Activated T-cell treated with anti-CD3 and anti-CD28 coated beads, Interleukin-2, amount 50 U/mL, for 72 hours (primary cell): ENCODE data around the gene MINAR1. TPM values are rescaled to one million over a fixed set of nuclear protein-coding genes. Genes with fewer than 3 reads are reported as not detected.

Source experiments
- ATAC-seq, 2 donors: fragments of 150-1000 bp; cut with Tn5 transposase; replicated peaks in 1 of 2; 2 replicates each; pipeline ENCODE4 v1.10.0; 2021; ENCODE audit warnings: moderate library complexity in 2 of 2, mild to moderate bottlenecking in 1 of 2
- DNase-seq, 2 donors: peaks; one replicate each; pipeline ENCODE4 v3.0.0; 2021 to 2022; ENCODE audit warnings: mixed read lengths in 1 of 2
- H3K27ac Mint-ChIP-seq: one replicate; pipeline ENCODE4 v1.8.0; 2022; ENCODE audit warnings: mild to moderate bottlenecking, moderate library complexity, mixed read lengths
- H3K27me3 Mint-ChIP-seq: one replicate; pipeline ENCODE4 v1.8.0; 2022; ENCODE audit warnings: low read depth, mixed read lengths
- H3K36me3 Mint-ChIP-seq, 2 donors: one replicate each; pipeline ENCODE4 v1.8.0; 2022; ENCODE audit warnings: mixed read lengths in 2 of 2, mild to moderate bottlenecking in 1 of 2; ENCODE audit not compliant: insufficient read depth in 2 of 2
- H3K4me1 Mint-ChIP-seq: one replicate; pipeline ENCODE4 v1.8.0; 2022; ENCODE audit warnings: low read depth, mixed read lengths
- H3K4me3 Mint-ChIP-seq, 2 donors: one replicate each; pipeline ENCODE4 v1.8.0; 2022; ENCODE audit warnings: mild to moderate bottlenecking in 2 of 2, mixed read lengths in 2 of 2, moderate library complexity in 2 of 2
- H3K9me3 Mint-ChIP-seq, 2 donors: one replicate each; pipeline ENCODE4 v1.8.0; 2022; ENCODE audit warnings: mixed read lengths in 2 of 2
- total RNA-seq, 2 donors: library from RNA; stranded (reverse); gene quantifications; one replicate each; pipeline ENCODE4 v1.2.3, GENCODE V29; 2022

The MINAR1 gene
- total RNA-seq, 2 donors from 2014 or later: 0.37 to 0.62 TPM

DNA sequence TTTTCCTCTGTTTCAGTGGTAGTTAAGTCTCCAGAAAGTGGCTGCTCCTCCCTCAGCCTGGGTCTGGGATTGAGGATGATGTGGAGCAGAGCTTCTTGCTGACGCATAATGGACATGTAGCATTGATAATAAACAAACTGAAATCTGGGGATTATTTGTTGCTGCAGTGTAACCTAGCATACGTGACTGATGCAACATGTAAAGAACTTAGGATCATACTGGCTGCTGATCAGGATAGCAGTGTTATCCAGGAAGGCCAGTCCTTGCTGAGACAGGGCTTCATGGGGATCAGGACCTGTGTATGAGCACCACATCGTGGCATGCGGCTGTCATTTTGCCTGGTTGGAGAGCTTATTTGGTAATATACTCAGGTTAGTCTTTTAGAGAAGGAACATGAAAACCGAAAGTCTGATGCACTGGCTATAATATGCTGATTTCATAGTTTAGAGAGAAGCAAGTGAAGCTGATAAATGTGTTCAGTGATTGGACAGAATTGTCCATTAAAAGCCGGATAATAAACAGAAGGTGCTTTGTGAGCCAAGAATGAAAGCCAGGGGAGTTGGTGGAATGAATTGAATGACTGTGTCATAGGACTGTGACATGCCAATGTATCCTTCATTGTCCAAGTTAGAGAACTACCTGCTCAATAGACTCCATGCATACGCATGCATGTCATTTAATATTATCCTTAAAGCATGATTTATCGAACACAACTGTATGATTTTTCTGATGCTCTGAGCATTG lies 4.1 kb downstream of the MINAR1 start:
- Mint-ChIP-seq H3K36me3 (peaks cover 0 to 2% of the 10 kb centered on the region in 2 donors), H3K4me1 (peaks cover 3% of the 10 kb centered on the region), H3K4me3 (no peak overlapping the region), H3K9me3 (peaks cover 0 to 5% of the 10 kb centered on the region in 2 donors), H3K27me3 (peaks cover 30% of the 10 kb centered on the region), H3K27ac (no peak overlapping the region)
- ATAC-seq (no peak), DNase-seq (no peak)

DNA sequence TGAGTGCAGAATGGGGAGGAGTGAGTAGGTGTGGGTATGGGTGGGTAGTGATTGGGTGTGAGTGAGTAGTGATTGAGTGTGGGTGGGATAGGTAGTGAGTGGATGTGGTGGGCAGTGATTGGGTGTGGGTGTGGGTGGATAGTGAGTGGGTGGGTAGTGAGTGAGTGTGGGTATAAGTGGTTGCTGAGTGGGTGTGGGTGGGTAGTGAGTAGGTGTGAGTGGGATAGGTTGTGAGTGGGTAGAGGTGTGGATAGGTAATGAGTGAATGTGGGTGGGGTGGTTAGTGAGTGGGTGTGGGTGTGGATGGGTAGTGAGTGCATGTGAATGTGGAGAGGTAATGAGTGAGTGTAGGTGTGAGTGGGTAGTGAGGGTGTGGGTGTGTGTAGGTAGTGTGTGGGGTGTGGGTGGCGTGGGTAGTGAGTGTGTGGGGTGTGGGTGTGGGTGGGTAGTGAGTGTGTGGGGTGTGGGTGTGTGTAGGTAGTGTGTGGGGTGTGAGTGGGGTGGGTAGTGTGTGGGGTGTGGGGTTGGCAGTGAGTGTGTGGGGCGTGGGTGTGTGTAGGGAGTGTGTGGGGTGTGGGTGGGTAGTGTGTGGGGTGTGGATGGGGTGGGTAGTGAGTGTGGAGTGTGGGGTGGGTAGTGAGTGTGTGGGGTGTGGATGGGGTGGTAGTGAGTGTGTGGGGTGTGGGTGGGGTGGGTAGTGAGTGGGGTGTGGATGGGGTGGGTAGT lies 5.3 kb downstream of the MINAR1 start:
- H3K4me1 Mint-ChIP-seq: no peaks in the 10 kb centered on the region
- no peak overlapping the region for H3K4me3 Mint-ChIP-seq
- peaks cover 25% of the 10 kb centered on the region for H3K27me3 Mint-ChIP-seq
- ATAC-seq (no peak), DNase-seq (no peak)
- H3K27ac Mint-ChIP-seq: no peak overlapping the region
- H3K36me3 Mint-ChIP-seq: peaks cover 0 to 2% of the 10 kb centered on the region in 2 donors
- peaks cover 0 to 5% of the 10 kb centered on the region in 2 donors for H3K9me3 Mint-ChIP-seq

DNA sequence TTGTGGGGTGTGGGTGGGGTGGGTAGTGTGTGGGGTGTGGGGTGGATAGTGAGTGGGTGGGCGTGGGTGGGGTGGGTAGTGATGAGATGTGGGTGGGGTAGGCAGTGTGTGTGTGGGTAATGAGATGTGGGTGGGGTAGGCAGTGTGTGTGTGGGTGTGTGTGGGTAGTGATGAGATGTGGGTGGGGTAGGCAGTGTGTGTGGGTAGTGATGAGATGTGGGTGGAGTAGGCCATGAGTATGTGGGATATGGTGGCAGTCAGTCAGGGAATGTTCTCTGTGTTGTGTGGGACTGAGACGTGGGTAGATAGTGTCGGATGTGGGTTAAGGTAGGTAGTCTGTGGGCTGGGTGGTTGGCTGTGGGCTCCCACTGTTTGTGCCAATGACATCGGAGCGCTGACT lies 7.1 kb downstream of the MINAR1 start:
- Mint-ChIP-seq H3K36me3 (peaks cover 0 to 2% of the 10 kb centered on the region in 2 donors), H3K4me3 (no peak overlapping the region), H3K27me3 (peaks cover 7% of the 10 kb centered on the region), H3K4me1 (no peaks in the 10 kb centered on the region), H3K9me3 (peaks cover 0 to 5% of the 10 kb centered on the region in 2 donors), H3K27ac (no peak overlapping the region)
- no peak for ATAC-seq
- no peak for DNase-seq

DNA sequence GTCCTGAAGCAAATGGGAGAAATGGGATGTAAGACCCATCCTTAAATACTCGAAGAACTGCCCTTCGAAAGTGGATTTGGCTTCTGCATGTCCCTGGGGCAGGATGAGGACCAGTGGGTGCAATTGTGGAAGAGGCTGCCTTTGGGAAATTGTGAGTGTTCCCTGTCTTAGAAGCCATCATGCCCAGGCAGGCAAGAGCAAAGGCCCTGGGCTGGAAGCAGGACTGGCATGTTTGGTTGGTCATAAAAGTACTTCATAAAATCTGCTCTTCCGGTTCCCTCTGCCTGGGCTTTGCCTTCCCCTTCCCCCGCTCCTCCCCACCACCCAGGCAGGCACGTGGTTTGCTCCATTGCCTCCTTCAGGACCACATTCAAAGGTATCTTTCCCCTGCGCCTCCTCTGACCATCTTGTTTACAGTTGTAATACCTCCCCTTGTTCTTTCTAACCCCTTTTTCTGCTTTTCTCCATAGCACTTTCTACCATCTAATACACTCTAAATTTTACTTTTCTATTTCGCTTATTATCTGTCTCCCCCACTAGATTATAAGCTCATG lies 8.3 kb downstream of the MINAR1 start:
- H3K4me1 Mint-ChIP-seq: no peaks in the 10 kb centered on the region
- H3K4me3 Mint-ChIP-seq: no peak overlapping the region
- peaks cover 0 to 2% of the 10 kb centered on the region in 2 donors for H3K36me3 Mint-ChIP-seq
- ATAC-seq (no peak), DNase-seq (no peak)
- H3K27me3 Mint-ChIP-seq: no peaks in the 10 kb centered on the region
- H3K27ac Mint-ChIP-seq: no peak overlapping the region
- H3K9me3 Mint-ChIP-seq: peaks cover 0 to 5% of the 10 kb centered on the region in 2 donors

DNA sequence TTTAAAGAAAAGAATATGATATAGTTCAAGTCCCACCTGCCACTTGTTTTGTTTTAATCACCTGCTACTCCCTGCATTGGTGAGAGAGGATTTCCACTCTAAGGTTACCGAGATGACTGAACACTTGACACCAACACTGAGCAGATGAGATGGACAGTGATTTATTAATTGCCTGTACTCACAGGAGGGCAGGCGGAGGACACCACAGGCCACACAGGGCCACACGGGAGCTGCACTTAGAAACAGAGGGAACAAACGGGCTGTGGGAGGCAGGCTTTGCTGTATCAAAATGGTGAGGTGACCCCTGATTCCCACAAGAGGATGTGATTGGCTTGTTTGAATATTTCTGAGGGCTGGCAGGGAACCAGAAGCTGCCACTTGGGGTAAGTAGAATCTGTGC lies 10.8 kb downstream of the MINAR1 start:
- no peak for ATAC-seq

DNA sequence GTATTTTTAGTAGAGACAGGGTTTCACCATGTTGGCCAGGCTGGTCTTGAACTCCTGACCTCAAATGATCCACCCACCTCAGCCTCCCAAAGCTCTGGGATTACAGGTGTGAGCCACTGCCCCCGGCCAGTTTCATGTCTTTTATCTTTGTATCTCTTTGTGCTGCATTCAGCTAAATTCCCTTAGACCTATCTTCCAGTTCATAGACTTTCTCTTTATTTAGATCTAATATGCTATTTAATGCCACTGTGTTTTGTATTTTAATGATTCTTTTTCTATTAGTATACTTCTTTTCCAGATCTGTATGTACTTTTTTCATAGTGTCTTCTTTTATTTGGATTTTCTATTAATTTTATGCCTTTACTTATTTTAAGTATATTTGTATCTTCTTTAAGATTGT lies 14.9 kb downstream of the MINAR1 start:
- no peak for ATAC-seq
- peaks cover 7% of the 10 kb centered on the region for H3K27me3 Mint-ChIP-seq
- DNase-seq: no peak
- no peak overlapping the region for H3K4me3 Mint-ChIP-seq
- peaks cover 0 to 3% of the 10 kb centered on the region in 2 donors for H3K36me3 Mint-ChIP-seq
- H3K27ac Mint-ChIP-seq: no peak overlapping the region
- peaks cover 0 to 2% of the 10 kb centered on the region in 2 donors for H3K9me3 Mint-ChIP-seq
- no peaks in the 10 kb centered on the region for H3K4me1 Mint-ChIP-seq

More for the DNA sequence above, 10.8 kb downstream of the MINAR1 start:
- H3K27me3 Mint-ChIP-seq: no peaks in the 10 kb centered on the region
- peaks cover 0 to 2% of the 10 kb centered on the region in 2 donors for H3K9me3 Mint-ChIP-seq
- H3K27ac Mint-ChIP-seq: no peak overlapping the region
- H3K36me3 Mint-ChIP-seq: peaks cover 0 to 3% of the 10 kb centered on the region in 2 donors
- no peak overlapping the region for H3K4me3 Mint-ChIP-seq
- no peak for DNase-seq
- no peaks in the 10 kb centered on the region for H3K4me1 Mint-ChIP-seq

DNA sequence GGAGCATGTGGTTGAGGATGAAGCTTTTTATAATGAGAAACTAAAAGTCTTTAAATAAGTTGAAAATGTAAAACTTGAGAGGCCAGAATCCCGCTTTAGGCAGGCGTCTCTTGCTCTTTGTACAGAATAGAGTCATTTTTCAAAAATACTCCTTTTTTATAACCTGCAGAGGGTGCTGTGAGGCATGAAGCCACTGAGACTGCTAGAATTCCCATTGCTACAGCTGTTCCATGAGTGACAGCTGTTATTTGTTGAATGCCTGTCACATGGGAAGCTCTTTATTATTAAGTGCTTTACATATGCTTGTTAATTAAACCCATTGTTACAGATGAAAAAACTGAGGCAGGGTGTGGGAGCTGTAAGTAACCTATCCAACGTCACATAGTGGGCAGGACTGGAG lies 18.5 kb downstream of the MINAR1 start:
- no peak for ATAC-seq
- peaks cover 7% of the 10 kb centered on the region for H3K27me3 Mint-ChIP-seq

DNA sequence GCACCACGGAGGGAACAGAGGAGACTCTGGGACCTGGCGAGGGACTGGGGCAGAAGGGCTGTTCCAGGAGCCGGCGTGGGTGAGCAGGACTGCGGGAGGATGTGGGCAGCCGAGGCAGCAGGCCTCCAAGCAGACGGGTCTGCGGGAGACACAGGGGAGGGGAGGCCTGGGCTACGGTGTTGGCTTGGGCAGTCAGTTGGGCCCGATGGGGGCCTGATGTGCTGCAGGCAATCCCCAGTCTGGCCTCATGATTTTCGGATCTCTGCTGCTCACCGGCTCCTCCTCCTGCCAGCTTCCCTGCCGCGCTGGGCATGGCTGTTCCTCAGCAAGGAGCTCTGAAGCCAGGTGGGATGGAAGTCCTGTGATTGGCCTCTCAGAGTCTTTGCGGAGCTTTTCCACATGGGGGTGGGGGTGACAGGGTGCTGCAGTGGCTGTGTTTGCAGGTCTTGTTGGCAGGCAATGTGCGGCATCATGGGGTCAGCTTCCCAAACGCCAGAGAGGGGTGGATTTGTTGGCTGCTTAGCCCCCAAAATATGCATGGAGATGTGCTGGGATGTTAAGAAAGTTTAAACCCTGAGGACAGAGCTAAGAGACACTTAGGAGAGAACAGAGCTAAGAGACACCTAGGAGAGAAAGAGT lies 19.3 kb downstream of the MINAR1 start:
- Mint-ChIP-seq H3K27ac (no peak overlapping the region), H3K4me1 (no peaks in the 10 kb centered on the region), H3K4me3 (no peak overlapping the region), H3K27me3 (peaks cover 7% of the 10 kb centered on the region), H3K36me3 (no peaks in the 10 kb centered on the region), H3K9me3 (peaks cover 0 to 2% of the 10 kb centered on the region in 2 donors)
- ATAC-seq: no peak
- no peak for DNase-seq

More for the DNA sequence above, 18.5 kb downstream of the MINAR1 start:
- H3K4me1 Mint-ChIP-seq: no peaks in the 10 kb centered on the region
- no peak for DNase-seq
- peaks cover 0 to 3% of the 10 kb centered on the region in 2 donors for H3K36me3 Mint-ChIP-seq
- H3K4me3 Mint-ChIP-seq: no peak overlapping the region
- peaks cover 0 to 2% of the 10 kb centered on the region in 2 donors for H3K9me3 Mint-ChIP-seq
- no peak overlapping the region for H3K27ac Mint-ChIP-seq

DNA sequence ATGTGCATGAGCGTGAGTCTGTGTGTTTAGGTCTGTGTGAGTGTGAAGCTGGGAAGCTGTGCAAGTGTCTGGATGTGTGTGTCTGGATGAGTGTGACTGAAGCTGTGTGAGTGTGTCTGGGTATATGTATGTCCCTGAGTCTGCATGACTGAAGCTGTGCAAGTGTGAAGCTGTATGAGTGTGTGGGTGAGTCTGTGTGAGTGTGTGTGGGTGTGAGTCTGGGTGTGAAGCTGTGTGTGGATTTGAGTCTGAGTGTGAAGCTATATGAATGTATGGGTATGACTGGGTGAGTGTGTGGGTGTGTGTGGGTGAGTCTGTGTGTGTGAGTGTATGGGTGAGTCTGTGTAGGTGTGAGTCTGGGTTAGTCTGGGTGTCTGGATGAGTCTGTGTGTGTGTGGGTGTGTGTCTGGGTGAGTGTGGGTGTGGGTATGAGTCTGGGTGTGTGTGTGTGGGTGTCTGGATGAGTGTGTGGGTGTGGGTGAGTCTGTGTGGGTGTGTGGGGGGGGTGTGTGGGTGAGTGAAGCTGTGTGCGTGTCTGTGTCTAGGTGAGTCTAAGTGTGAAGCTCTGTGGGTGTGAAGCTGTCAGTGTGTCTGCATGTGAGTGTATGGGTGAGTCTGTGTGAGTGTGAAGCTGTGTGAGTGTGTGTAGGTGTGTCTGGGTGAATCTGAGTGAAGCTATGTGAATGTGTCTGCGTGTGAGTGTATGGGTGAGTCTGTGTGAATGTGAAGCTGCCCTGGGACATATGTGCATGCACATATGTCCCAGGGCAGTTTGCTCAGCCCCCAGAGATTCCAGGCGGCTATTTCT lies 20.3 kb downstream of the MINAR1 start:
- Mint-ChIP-seq H3K27ac (no peak overlapping the region), H3K4me1 (no peaks in the 10 kb centered on the region), H3K36me3 (no peaks in the 10 kb centered on the region), H3K4me3 (no peak overlapping the region), H3K27me3 (peaks cover 7% of the 10 kb centered on the region), H3K9me3 (no peaks in the 10 kb centered on the region)
- DNase-seq: no peak
- ATAC-seq: no peak

DNA sequence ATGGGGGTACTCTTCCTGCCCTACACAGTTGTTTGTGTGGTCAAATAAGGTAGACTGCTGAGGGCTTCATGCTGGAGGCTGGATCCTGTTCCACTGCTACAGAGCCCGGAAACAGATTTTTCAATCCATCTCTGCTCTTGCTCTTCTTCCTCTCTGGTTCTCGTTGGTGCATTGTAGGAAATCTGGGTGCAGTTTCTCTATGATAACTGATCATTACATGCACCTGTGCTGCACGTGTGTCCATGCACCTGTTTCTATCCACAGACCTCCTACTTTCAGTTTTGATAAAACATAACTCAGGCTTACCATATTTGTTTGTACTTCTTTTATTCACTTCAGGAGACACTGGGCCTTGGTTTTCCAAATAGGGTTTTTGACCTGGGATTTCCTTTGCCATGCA lies 21.3 kb downstream of the MINAR1 start:
- Mint-ChIP-seq H3K27me3 (peaks cover 7% of the 10 kb centered on the region), H3K36me3 (no peaks in the 10 kb centered on the region), H3K27ac (no peak overlapping the region), H3K9me3 (no peaks in the 10 kb centered on the region), H3K4me1 (no peaks in the 10 kb centered on the region), H3K4me3 (no peak overlapping the region)
- no peak for DNase-seq
- no peak for ATAC-seq

DNA sequence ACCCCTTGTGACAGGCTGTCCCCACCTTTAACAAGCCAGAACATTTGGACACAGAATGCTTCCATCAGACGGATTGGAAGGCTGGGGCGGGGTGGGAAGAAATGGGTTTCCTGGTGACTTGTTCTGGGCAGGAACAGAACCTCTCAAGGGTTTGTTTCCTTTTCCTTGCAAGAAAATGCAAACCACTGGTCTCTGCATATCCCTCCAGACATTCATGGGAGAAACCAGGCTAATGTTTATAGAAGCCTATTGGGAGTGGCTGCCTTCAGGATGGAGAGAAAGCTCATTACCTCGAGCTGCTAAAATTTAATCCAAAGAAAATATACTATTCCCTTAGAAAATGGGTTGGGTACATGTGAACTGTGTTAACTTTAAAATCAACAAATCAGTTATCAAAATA lies 21.9 kb downstream of the MINAR1 start:
- DNase-seq (no peak), ATAC-seq (no peak)
- Mint-ChIP-seq H3K4me3 (no peak overlapping the region), H3K27ac (no peak overlapping the region), H3K36me3 (no peaks in the 10 kb centered on the region), H3K4me1 (no peaks in the 10 kb centered on the region), H3K27me3 (peaks cover 7% of the 10 kb centered on the region), H3K9me3 (no peaks in the 10 kb centered on the region)

DNA sequence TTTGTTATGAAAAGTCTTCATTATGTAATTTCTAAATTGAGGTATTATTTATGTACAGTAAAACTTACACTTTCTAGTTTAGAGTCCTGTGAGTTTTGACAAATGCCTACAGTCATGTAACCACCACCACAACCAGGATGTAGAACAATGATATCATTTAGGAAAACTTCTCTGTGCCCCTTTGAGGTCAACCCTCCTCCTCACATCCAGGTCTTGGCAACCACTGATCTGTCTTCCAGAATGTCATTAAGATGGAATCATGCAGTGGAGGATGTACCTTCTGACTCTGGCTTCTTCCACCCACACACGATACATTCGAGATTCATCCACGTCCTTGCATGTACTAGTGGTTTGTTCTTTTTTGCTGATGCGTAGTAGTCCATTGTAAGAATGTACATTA lies 23.2 kb downstream of the MINAR1 start:
- DNase-seq: no peak
- ATAC-seq: no peak
- Mint-ChIP-seq H3K9me3 (no peaks in the 10 kb centered on the region), H3K36me3 (no peaks in the 10 kb centered on the region), H3K27ac (no peak overlapping the region), H3K4me3 (no peak overlapping the region), H3K27me3 (no peaks in the 10 kb centered on the region), H3K4me1 (no peaks in the 10 kb centered on the region)
